Endothelial cell of umbilical vein (primary cell): Measurements from ENCODE around the gene KIF3A.

Source experiments
- CTCF ChIP-seq, 2 donors: IDR thresholded peaks; 1 replicate in 1 of 2; 2 replicates in 1 of 2; pipeline ENCODE4 v1.5.1; 2011; ENCODE audit warnings: low read length in 2 of 2, mild to moderate bottlenecking in 2 of 2, moderate library complexity in 2 of 2, control low read depth in 1 of 2, inconsistent platforms in 1 of 2, low read depth in 1 of 2; ENCODE audit not compliant: insufficient read depth in 1 of 2; ENCODE audit errors: extremely low read depth in 1 of 2
- EZH2 ChIP-seq: IDR thresholded peaks from 2 replicates; pipeline ENCODE4 v1.6.1; 2012; ENCODE audit warnings: borderline replicate concordance, low read depth, mild to moderate bottlenecking, moderate library complexity, low read length, inconsistent platforms; ENCODE audit not compliant: severe bottlenecking
- MYC ChIP-seq: IDR thresholded peaks from one replicate; pipeline ENCODE4 v1.6.1; 2011; ENCODE audit warnings: mild to moderate bottlenecking, low read depth, low read length
- POLR2A ChIP-seq: IDR thresholded peaks from 2 replicates; pipeline ENCODE4 v1.6.1; 2012; ENCODE audit warnings: low read depth, mild to moderate bottlenecking, control low read depth, low read length
- POLR2AphosphoS5 ChIP-seq: IDR thresholded peaks from 2 replicates; pipeline ENCODE4 v1.6.1; 2012; ENCODE audit warnings: low read depth, mild to moderate bottlenecking, control low read depth, low read length, moderate library complexity; ENCODE audit not compliant: insufficient read depth

- TF ChIP-seq CTCF (IDR thresholded peaks at IDR 0.05; ENCODE audit: extremely low read depth in 1 of 2, insufficient read depth in 1 of 2, low read depth in 1 of 2, low read length in 2 of 2) (no peak), POLR2A (no peak), POLR2AphosphoS5 (no peak), MYC (no peak), EZH2 (no peak)
Observed at GRCh38 chr5:132686193-132686592, 51.2 kb downstream of the KIF3A start.
